ENCODE measurements around the gene NMNAT1.

- TF ChIP-seq CTCF (conservative IDR thresholded peaks at IDR 0.05 in 1 of 2, IDR thresholded peaks at IDR 0.05 in 1 of 2; ENCODE audit: extremely low read depth in 1 of 2, insufficient read depth in 1 of 2, low read depth in 1 of 2, low read length in 2 of 2) (no peak), EZH2 (IDR thresholded peaks at IDR 0.05; ENCODE audit: borderline replicate concordance, low read length) (no peak)
These were observed 20.9 kb upstream of the NMNAT1 start for GRCh38 chr1:9922342-9922741.

All from mammary epithelial cell (primary cell).